HG02642 (cell line): ENCODE results near the gene GPS2.

Experiments used
- ATAC-seq: cut with Tn5 transposase; IDR thresholded peaks from one replicate; pipeline ENCODE4 v1.9.1; 2021; ENCODE audit warnings: mild to moderate bottlenecking; ENCODE audit not compliant: unreplicated experiment, poor library complexity

The GPS2 gene

GRCh38 chr17:7262935-7263800 is 52.0 kb downstream of the GPS2 start:
- ATAC-seq, result no peak
